GM23338 (cell line): ENCODE measurements around the gene TLR9. TPM values are rescaled to one million over a fixed set of nuclear protein-coding genes. Genes with fewer than 3 reads are reported as not detected.

ENCODE experiments used
- ATAC-seq: fragments of 200-7000 bp; cut with Tn5 transposase; 3 replicates; pipeline ENCODE4 v1.9.1; 2020
- DNase-seq: peaks from one replicate; pipeline ENCODE4 v3.0.0-alpha.2; 2015; ENCODE audit warnings: low spot score
- H2AFZ ChIP-seq: fragments of 200-600 bp; sonication (generic); 2 replicates; pipeline ENCODE4 v1.8.0; 2016; ENCODE audit warnings: antibody characterized with exemption, mild to moderate bottlenecking, moderate library complexity
- H3F3A ChIP-seq: fragments of 200-600 bp; sonication (generic); replicated peaks from 2 replicates; pipeline ENCODE4 v1.8.0; 2017; ENCODE audit warnings: antibody characterized with exemption, mixed run types, low read depth
- H3K27ac ChIP-seq: fragments of 200-600 bp; sonication (generic); 2 replicates; pipeline ENCODE4 v1.6.1; 2016; ENCODE audit warnings: low read depth
- H3K27me3 ChIP-seq: fragments of 200-600 bp; sonication (generic); 2 replicates; pipeline ENCODE4 v1.8.0; 2016; ENCODE audit warnings: mild to moderate bottlenecking, mixed run types, moderate library complexity; ENCODE audit not compliant: insufficient read depth
- H3K36me3 ChIP-seq: fragments of 200-600 bp; sonication (generic); 2 replicates; pipeline ENCODE4 v1.8.0; 2016; ENCODE audit warnings: mild to moderate bottlenecking; ENCODE audit not compliant: insufficient read depth
- H3K4me1 ChIP-seq: fragments of 200-600 bp; sonication (generic); 2 replicates; pipeline ENCODE4 v1.8.0; 2016; ENCODE audit warnings: mild to moderate bottlenecking, moderate library complexity; ENCODE audit not compliant: insufficient read depth
- H3K4me2 ChIP-seq: fragments of 200-600 bp; sonication (generic); 2 replicates; pipeline ENCODE4 v1.7.1; 2017; ENCODE audit warnings: mixed run types
- H3K4me3 ChIP-seq: fragments of 200-600 bp; sonication (generic); 2 replicates; pipeline ENCODE4 v1.6.1; 2016; ENCODE audit warnings: mixed run types
- H3K79me2 ChIP-seq: fragments of 200-600 bp; sonication (generic); replicated peaks from 2 replicates; pipeline ENCODE4 v1.8.0; 2017; ENCODE audit warnings: mild to moderate bottlenecking; ENCODE audit not compliant: insufficient read depth
- H3K9me2 ChIP-seq: fragments of 200-600 bp; sonication (generic); 2 replicates; pipeline ENCODE4 v1.8.0; 2017; ENCODE audit not compliant: insufficient read depth
- H4K20me1 ChIP-seq: fragments of 200-600 bp; sonication (generic); replicated peaks from 2 replicates; pipeline ENCODE4 v1.8.0; 2017; ENCODE audit warnings: mild to moderate bottlenecking; ENCODE audit not compliant: insufficient read depth
- H3K27ac Mint-ChIP-seq: 2 replicates; pipeline ENCODE4 v1.8.0; 2020; ENCODE audit warnings: inconsistent platforms, mild to moderate bottlenecking, moderate library complexity, mixed read lengths
- H3K27me3 Mint-ChIP-seq: 3 replicates; pipeline ENCODE4 v1.8.0; 2022; ENCODE audit warnings: low read depth, mild to moderate bottlenecking, moderate library complexity, mixed read lengths, inconsistent platforms; ENCODE audit not compliant: insufficient read depth, poor library complexity
- H3K36me3 Mint-ChIP-seq: 3 replicates; pipeline ENCODE4 v1.8.0; 2021; ENCODE audit warnings: low read depth, mild to moderate bottlenecking, inconsistent platforms, moderate library complexity, mixed read lengths
- H3K4me1 Mint-ChIP-seq: 3 replicates; pipeline ENCODE4 v1.8.0; 2020; ENCODE audit warnings: mild to moderate bottlenecking, inconsistent platforms, mixed read lengths
- H3K4me3 Mint-ChIP-seq: 3 replicates; pipeline ENCODE4 v1.8.0; 2021; ENCODE audit warnings: moderate library complexity, mild to moderate bottlenecking, inconsistent platforms, mixed read lengths
- H3K9me3 Mint-ChIP-seq: 3 replicates; pipeline ENCODE4 v1.8.0; 2020; ENCODE audit warnings: moderate library complexity, mild to moderate bottlenecking, inconsistent platforms, mixed read lengths
- CREB1 ChIP-seq: fragments of 250-450 bp; sonication (Bioruptor Pico); IDR thresholded peaks from 2 replicates; pipeline ENCODE4 v1.5.0; 2020; ENCODE audit warnings: low read depth, mild to moderate bottlenecking, moderate library complexity
- CTCF ChIP-seq, 2 experiments: fragments of 200-600 bp in 1 of 2; sonication (generic) in 1 of 2; conservative IDR thresholded peaks; 2 replicates each; pipeline versions ENCODE4 v1.5.1 to v1.6.1; 2016 to 2017; ENCODE audit warnings: antibody characterized with exemption in 2 of 2, low read depth in 2 of 2, mild to moderate bottlenecking in 2 of 2, moderate library complexity in 1 of 2
- EZH2 ChIP-seq: fragments of 200-600 bp; sonication (generic); IDR thresholded peaks from one replicate; pipeline ENCODE4 v1.8.0; 2017; ENCODE audit warnings: antibody characterized with exemption, mild to moderate bottlenecking, low read depth; ENCODE audit not compliant: unreplicated experiment
- EZH2phosphoT487 ChIP-seq: fragments of 200-600 bp; sonication (generic); IDR thresholded peaks from one replicate; pipeline ENCODE4 v1.8.1; 2018; ENCODE audit warnings: antibody characterized with exemption; ENCODE audit not compliant: unreplicated experiment
- JUNB ChIP-seq: IDR thresholded peaks from one replicate; pipeline ENCODE4 v1.6.1; 2016; ENCODE audit warnings: antibody characterized with exemption; ENCODE audit not compliant: unreplicated experiment
- NANOG ChIP-seq: IDR thresholded peaks from 2 replicates; pipeline ENCODE4 v1.6.1; 2016; ENCODE audit warnings: antibody characterized with exemption, borderline replicate concordance
- POLR2AphosphoS5 ChIP-seq: IDR thresholded peaks from 2 replicates; pipeline ENCODE4 v1.6.1; 2016; ENCODE audit warnings: antibody characterized with exemption, low read depth
- REST ChIP-seq: IDR thresholded peaks from one replicate; pipeline ENCODE4 v1.6.1; 2018; ENCODE audit warnings: antibody characterized with exemption; ENCODE audit not compliant: unreplicated experiment
- STAT1 ChIP-seq: IDR thresholded peaks from one replicate; pipeline ENCODE4 v1.6.1; 2016; ENCODE audit warnings: antibody characterized with exemption; ENCODE audit not compliant: unreplicated experiment
- ZNF114 ChIP-seq: fragments of 250-450 bp; sonication (Bioruptor Pico); IDR thresholded peaks from 2 replicates; pipeline ENCODE4 v1.5.0; 2020; ENCODE audit warnings: mild to moderate bottlenecking, moderate library complexity
- ZNF331 ChIP-seq: fragments of 250-450 bp; sonication (Bioruptor Pico); IDR thresholded peaks from 2 replicates; pipeline ENCODE4 v1.5.0; 2020; ENCODE audit warnings: low read depth, mild to moderate bottlenecking, moderate library complexity
- polyA plus RNA-seq: library from polyadenylated mRNA; unstranded; fragments of >200 nt; fragmentation: Nextera tagmentation; extraction: Ambion mirVana; gene quantifications from 2 replicates; pipeline ENCODE4 v1.2.1, GENCODE V29; 2016
- total RNA-seq: library from RNA; depleted of rRNA; stranded (reverse); fragments of >200 nt; shearing (Covaris generic); gene quantifications from 2 replicates; pipeline ENCODE4 v1.2.3, GENCODE V29; 2014
- TF ChIP-seq, protein P1 (sequence below): fragments of 250-450 bp; sonication (Bioruptor Pico); IDR thresholded peaks from 2 replicates; pipeline ENCODE4 v1.5.0; 2020; ENCODE audit warnings: mild to moderate bottlenecking, moderate library complexity
- TF ChIP-seq, protein P2 (sequence below): IDR thresholded peaks from 2 replicates; pipeline ENCODE4 v1.6.1; 2016; ENCODE audit warnings: antibody characterized with exemption

TLR9 gene
- total and polyA plus RNA-seq, 2 experiments from 2014 or later, result not detected

DNA sequence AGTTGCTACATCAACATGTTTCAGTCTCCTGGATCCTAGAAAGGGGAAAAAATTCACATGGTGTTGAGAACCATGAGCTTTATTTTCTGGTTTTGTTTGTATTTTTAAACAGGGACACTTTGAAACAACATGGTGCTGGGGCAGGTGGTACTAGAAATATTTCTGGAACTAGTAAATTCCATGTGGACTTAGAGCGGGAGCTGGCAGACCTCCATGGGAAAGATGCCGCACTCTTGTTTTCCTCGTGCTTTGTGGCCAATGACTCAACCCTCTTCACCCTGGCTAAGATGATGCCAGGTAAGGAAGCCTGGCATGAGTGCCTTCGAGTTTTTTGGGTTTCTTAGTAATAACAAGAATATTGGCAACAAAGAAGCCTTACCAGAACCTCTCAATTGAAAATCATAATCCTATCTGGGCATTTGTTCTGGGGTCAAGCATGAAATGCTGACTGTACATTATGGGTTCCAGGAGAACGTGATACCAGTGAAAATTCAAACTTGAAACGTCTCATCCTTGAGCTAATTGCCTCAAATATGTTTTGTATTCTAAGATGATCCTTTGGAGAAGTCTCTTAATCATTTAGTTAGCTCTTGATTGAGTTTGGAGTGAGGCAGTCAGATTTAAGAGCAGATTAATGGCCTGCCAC lies 19.6 kb downstream of the TLR9 start:
- no peaks in the 10 kb centered on the region for H3K79me2 ChIP-seq
- Mint-ChIP-seq H3K4me3 (no peak overlapping the region), H3K27ac (no peak overlapping the region), H3K36me3 (peaks cover 94% of the 10 kb centered on the region), H3K9me3 (no peaks in the 10 kb centered on the region), H3K4me1 (no peaks in the 10 kb centered on the region), H3K27me3 (peaks cover 3% of the 10 kb centered on the region)
- ATAC-seq (no peak), DNase-seq (no peak)
- no peaks in the 10 kb centered on the region for H3K9me2 ChIP-seq
- H3K4me3 ChIP-seq, result no peak overlapping the region
- H3K4me1 ChIP-seq, result no peaks in the 10 kb centered on the region
- no peaks in the 10 kb centered on the region for H3K27me3 ChIP-seq
- peaks cover 85% of the 10 kb centered on the region for H3K36me3 ChIP-seq
- TF ChIP-seq, protein P1, sequence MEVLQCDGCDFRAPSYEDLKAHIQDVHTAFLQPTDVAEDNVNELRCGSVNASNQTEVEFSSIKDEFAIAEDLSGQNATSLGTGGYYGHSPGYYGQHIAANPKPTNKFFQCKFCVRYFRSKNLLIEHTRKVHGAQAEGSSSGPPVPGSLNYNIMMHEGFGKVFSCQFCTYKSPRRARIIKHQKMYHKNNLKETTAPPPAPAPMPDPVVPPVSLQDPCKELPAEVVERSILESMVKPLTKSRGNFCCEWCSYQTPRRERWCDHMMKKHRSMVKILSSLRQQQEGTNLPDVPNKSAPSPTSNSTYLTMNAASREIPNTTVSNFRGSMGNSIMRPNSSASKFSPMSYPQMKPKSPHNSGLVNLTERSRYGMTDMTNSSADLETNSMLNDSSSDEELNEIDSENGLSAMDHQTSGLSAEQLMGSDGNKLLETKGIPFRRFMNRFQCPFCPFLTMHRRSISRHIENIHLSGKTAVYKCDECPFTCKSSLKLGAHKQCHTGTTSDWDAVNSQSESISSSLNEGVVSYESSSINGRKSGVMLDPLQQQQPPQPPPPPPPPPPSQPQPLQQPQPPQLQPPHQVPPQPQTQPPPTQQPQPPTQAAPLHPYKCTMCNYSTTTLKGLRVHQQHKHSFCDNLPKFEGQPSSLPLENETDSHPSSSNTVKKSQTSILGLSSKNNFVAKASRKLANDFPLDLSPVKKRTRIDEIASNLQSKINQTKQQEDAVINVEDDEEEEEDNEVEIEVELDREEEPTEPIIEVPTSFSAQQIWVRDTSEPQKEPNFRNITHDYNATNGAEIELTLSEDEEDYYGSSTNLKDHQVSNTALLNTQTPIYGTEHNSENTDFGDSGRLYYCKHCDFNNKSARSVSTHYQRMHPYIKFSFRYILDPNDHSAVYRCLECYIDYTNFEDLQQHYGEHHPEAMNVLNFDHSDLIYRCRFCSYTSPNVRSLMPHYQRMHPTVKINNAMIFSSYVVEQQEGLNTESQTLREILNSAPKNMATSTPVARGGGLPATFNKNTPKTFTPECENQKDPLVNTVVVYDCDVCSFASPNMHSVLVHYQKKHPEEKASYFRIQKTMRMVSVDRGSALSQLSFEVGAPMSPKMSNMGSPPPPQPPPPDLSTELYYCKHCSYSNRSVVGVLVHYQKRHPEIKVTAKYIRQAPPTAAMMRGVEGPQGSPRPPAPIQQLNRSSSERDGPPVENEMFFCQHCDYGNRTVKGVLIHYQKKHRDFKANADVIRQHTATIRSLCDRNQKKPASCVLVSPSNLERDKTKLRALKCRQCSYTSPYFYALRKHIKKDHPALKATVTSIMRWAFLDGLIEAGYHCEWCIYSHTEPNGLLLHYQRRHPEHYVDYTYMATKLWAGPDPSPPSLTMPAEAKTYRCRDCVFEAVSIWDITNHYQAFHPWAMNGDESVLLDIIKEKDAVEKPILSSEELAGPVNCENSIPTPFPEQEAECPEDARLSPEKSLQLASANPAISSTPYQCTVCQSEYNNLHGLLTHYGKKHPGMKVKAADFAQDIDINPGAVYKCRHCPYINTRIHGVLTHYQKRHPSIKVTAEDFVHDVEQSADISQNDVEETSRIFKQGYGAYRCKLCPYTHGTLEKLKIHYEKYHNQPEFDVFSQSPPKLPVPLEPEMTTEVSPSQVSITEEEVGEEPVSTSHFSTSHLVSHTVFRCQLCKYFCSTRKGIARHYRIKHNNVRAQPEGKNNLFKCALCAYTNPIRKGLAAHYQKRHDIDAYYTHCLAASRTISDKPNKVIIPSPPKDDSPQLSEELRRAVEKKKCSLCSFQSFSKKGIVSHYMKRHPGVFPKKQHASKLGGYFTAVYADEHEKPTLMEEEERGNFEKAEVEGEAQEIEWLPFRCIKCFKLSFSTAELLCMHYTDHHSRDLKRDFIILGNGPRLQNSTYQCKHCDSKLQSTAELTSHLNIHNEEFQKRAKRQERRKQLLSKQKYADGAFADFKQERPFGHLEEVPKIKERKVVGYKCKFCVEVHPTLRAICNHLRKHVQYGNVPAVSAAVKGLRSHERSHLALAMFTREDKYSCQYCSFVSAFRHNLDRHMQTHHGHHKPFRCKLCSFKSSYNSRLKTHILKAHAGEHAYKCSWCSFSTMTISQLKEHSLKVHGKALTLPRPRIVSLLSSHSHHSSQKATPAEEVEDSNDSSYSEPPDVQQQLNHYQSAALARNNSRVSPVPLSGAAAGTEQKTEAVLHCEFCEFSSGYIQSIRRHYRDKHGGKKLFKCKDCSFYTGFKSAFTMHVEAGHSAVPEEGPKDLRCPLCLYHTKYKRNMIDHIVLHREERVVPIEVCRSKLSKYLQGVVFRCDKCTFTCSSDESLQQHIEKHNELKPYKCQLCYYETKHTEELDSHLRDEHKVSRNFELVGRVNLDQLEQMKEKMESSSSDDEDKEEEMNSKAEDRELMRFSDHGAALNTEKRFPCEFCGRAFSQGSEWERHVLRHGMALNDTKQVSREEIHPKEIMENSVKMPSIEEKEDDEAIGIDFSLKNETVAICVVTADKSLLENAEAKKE (CRISPR knock-in tag), result no peak
- no peak for TF ChIP-seq CTCF (conservative IDR thresholded peaks at IDR 0.05; ENCODE audit: low read depth in 2 of 2)
- TF ChIP-seq CREB1, result no peak
- TF ChIP-seq JUNB, result no peak
- no peak for TF ChIP-seq EZH2
- TF ChIP-seq POLR2AphosphoS5, result no peak
- no peak for TF ChIP-seq ZNF114 (CRISPR knock-in tag)
- TF ChIP-seq, protein P2, sequence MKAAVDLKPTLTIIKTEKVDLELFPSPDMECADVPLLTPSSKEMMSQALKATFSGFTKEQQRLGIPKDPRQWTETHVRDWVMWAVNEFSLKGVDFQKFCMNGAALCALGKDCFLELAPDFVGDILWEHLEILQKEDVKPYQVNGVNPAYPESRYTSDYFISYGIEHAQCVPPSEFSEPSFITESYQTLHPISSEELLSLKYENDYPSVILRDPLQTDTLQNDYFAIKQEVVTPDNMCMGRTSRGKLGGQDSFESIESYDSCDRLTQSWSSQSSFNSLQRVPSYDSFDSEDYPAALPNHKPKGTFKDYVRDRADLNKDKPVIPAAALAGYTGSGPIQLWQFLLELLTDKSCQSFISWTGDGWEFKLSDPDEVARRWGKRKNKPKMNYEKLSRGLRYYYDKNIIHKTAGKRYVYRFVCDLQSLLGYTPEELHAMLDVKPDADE, result no peak
- no peak for TF ChIP-seq NANOG
- no peak for TF ChIP-seq EZH2phosphoT487
- TF ChIP-seq REST, result no peak
- TF ChIP-seq ZNF331 (CRISPR knock-in tag), result no peak
- no peak for TF ChIP-seq STAT1
- H2AFZ ChIP-seq, result no peak overlapping the region
- H4K20me1 ChIP-seq, result peaks cover 14% of the 10 kb centered on the region
- H3K27ac ChIP-seq, result no peak overlapping the region
- peaks cover 14% of the 10 kb centered on the region for H3F3A ChIP-seq
- no peak overlapping the region for H3K4me2 ChIP-seq
